Medulla oblongata (tissue), 1 donor: Measurements from ENCODE around the gene CNGA1.
"Not testable (repeated sequence)": the region's sequence is repeated elsewhere in the genome, so short reads cannot be mapped to it uniquely, and the experiment has no call there.

Experiments
- DNase-seq: peaks from one replicate; pipeline ENCODE4 v3.0.0-alpha.2; 2015; ENCODE audit errors: extremely low spot score

Gene CNGA1

DNA sequence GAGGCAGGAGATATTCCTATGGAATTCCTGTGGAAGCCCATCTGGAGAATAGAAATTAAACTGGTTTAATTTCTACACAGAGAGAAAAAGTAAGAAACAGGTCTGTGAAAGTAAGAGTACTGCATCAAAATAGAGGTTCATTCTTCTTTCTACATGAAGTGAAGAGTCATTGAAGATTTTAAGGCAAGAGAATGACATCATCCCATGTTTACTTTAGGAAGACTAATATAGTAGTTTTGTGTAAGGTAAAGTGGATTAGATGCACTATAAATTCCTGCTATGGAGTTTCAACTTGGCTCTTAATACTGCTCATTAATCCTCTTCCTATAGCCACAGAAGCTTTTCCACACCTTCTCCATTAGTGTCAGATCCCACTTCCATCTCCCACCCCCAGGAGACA, 47.6 kb downstream of the CNGA1 start:
- DNase-seq = no peak

GRCh38 chr4:47954677-47955076, 61.8 kb downstream of the CNGA1 start:
- no peak for DNase-seq

DNA sequence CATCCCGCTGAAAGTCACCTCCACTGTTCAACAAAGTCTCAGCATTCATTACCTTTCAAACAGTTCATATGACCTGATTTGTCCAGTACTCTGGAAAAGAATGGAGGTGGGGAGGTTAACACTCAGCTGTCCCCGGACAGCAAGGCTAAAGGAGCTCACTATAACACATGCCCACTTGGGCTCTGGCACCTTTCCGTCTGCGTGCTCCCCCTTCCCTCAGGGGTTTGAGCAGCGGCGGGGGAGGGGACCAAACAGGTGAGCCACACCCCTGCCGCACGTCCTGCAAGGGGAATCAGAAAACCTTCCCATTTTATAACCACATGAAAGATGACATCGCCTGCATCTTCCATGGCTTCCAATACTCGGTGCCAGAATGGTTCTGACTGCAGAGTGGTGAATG, 62.2 kb downstream of the CNGA1 start:
- DNase-seq = no peak

DNA sequence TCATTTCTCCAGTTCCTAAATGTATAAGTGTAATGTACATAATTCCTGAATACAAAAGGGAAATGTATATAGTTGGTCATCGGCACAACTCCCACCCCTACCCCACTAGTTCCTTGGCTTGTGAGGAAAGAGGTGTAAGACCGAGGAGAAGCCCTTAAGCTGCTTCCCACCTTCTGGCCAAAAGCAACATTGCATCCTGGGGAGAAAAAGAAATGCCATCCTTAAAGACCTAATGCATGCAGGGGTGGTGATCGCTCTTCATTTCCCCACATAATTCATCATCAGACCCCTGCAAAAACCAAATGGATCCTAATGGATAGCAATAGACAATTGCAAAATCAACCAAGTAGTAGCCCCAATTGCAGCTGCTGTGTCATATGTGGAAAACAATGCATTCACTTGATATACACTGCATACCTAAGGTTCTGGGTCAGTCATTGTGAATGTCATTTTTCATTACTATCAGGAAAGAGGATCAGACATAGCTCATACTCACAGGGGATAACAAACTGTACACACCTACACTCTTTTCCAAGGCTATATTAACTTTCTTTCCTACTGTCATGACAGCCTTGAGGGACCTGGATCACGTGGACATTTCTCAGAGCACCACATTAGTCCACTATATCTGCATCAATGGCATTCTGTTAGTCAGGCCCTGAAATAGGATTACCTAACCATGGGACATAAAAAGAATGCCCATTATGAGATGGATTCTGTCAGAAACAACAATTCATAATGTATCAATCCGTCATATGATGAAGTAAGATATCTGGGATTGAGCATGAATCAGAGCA, 70.4 kb downstream of the CNGA1 start:
- DNase-seq = no peak

DNA sequence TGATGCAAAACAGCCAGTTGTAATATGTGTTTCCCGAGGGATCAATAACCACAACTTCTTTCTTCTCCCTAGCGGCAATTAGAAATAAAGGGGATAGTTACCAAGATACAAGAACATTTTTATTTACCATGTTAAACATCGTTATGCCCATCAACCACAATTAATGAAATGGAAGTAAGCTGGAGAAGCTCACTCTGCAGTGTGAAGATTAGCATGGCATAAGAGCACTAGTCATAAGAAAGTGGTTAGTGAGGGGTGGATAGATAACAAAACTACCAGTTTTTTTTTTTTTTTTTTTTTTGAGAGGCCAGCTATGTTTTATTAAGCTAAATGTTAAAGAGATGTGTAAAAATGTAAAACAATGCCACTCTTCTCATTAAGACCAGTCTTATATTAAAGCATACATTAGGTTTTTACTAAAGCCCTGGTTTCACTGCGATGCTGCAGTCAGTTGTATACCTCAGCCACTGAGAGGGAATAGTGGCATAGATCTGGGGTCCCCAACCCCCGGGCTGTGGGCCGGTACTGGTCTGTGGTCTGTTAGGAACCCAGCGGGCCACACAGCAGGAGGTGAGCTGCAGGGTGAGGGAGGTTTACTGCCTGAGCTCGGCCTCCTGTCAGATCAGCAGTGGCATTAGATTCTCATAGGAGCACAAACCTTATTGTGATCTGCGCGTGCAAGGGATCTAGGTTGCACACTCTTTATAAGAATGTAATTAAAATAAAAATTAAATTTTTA, 74.2 kb downstream of the CNGA1 start:
- no peak for DNase-seq

DNA sequence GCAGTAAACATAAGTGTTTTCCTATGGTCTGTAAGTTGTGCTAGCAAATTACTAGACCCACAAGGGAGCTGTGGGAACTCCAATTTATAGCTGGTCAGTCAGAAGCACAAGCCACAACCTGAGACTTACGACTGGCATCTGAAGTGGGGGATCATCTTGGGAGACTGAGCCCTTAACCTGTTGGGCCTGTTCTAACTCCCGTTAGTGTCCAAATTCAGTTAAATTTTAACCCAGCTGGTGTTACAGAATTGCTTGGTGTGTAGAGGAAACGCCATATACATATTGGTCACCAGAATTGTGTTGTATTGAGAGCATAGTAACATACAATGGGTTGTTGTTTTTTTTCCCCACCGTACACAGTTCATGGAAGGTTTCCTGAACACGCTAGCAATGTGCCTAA, 77.0 kb downstream of the CNGA1 start:
- no peak for DNase-seq

- DNase-seq = no peak
Measured at GRCh38 chr4:47936336-47936735, 80.1 kb downstream of the CNGA1 start.

GRCh38 chr4:47933840-47934239, 82.6 kb downstream of the CNGA1 start:
- DNase-seq = peak; percentile 50

DNA sequence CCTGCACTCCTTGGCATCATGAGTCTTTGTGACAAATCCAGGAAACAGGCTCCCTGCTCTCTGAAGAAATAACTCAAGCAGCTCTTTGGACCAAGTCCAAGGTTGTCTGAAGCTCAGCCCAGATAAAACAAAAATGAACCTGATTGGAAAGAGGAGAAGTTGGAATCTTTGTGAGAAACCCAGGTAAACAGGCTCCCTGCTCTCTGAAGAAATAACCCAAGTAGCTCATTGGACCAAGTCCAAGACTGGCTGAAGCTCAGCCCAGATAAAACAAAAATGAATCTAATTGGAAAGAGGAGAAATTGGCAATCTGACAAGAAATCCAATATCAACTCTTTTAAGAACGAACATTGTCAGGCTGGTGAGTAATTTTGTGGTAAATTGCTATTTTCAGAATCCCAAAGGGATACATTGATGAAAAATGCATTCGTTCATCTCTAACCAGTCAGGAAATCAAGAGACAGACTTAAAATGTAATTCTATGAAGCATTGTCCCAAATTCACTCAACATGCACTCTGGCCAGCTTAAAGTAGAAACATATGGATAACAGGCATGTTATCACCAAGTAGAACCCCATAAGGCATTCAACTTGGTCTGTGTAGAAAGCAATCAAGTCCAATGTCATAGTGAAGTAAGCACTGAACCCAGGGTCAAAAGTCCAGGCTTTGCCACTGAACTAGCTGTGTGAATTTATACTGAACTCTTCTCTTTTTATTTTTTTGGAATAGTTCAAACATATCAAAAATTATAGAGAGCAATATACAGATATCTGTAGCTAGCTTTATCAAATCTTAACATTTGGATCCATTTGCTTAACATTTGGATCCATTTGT, 85.3 kb downstream of the CNGA1 start:
- peak; percentile 6 for DNase-seq

- no peak for DNase-seq
Measured at GRCh38 chr4:47929682-47930201, 86.7 kb downstream of the CNGA1 start.

GRCh38 chr4:47926667-47927258, 89.7 kb downstream of the CNGA1 start:
- DNase-seq = peak; percentile 77

DNA sequence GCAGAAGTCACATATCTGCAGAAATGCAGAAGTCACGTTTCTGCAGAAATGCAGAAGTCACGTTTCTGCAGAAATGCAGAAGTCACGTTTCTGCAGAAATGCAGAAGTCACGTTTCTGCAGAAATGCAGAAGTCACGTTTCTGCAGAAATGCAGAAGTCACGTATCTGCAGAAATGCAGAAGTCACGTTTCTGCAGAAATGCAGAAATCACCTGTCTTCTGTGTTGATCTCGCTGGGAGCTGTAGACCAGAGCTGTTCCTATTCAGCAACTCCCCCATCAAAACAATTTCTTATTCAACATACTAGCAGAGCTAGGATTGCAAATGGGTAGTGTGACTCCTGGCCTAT, 93.2 kb downstream of the CNGA1 start:
- DNase-seq = not testable (repeated sequence)

- not testable (repeated sequence) for DNase-seq
Measured at GRCh38 chr4:47922436-47923260, 93.8 kb downstream of the CNGA1 start.

- not testable (repeated sequence) for DNase-seq
Measured at GRCh38 chr4:47917163-47917562, 99.3 kb downstream of the CNGA1 start.

- DNase-seq = no peak
Measured at GRCh38 chr4:47915378-47915777, 101.1 kb downstream of the CNGA1 start.

GRCh38 chr4:47914926-47915237, 101.6 kb downstream of the CNGA1 start:
- no peak for DNase-seq

DNA sequence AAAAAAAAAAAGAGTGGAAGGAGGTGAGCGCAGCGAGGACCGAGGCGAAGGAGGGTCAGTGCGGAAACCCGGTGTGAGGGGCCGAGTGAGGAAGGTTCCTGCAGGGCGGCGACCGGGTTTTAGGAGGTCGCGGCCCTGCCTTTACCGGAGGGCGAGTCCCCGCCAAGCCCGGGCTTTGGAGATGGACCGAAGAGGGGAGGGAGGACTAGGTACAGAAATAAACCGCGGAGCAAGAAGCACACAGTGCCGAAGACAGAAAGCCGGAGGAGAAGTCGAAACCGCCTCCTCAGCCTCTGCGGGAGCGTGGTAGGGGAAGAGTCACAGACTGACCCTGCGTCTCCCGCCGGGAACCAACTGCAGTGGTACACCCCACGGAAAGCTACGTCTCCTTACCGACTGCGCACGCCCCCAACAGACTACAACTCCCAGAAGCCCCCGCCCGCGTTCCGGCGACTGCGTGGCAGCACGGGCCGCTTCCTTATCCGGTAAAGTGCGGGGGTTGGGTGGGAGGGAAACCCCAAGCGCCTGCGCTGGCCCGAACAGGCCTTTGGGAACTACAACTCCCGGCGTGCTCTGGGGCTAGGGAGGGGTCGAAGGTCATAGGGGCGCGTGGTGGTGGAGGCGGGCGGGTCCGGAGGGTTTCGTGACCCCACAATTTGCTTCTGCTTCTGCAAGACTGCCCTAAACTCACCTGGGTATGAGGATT, 102.1 kb downstream of the CNGA1 start, which contains the start of gene NFXL1:
Gene NFXL1 (minus strand): TSS at position 364 of the 706 bp plus-strand sequence. CDS start 380 bp downstream, outside the sequence.
- DNase-seq = peak; percentile 97

GRCh38 chr4:47913861-47914219, 102.6 kb downstream of the CNGA1 start:
- DNase-seq = peak; percentile 13

DNA sequence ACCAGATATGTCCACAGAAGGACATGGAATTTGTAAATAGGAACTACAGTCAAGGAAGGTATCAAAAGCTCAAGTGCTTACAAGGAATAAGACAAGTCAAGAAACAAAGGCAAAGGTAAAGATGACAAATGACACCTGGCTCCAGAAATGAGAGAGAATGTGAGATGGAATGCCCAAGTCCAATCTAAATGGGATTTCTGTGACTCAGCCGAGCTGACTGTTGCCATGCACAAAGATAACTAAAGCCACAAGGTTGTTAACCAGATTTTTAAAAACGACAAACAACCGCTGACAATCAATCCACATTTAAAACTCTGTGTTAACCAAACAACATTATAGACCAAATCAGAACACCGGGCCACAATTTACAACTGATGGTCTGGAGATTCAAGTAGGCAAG, 103.2 kb downstream of the CNGA1 start:
- DNase-seq = no peak

DNA sequence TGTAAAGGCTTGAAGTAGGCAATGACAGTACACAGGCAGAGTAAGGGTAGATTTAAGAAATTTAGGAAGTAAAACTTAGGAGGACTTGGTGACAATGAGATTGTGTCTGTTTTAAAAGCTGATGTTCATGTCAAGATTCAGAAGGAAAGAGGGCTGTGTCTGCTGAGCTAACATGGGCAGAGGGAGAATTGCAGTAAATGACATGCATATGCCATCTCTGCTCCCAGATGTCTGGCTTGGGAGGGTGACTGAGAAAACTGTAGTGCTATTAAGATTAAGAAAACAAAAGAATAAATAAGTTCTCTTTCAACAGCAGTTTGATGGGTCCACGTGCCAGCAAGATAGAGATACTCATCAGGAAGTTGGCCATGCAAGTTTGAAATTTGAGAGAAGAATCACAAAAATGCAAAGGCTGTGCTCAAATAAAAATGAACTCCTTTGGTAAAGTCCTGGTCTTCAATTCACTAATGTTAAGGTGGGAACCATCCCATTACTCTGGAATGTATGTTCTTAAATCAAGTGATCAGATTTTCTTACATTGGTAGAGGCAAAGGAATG, 109.3 kb downstream of the CNGA1 start:
- no peak for DNase-seq
